HG03575 (cell line): Measurements from ENCODE around the gene NDUFA12.

ENCODE experiments used
- ATAC-seq: cut with Tn5 transposase; IDR thresholded peaks from one replicate; pipeline ENCODE4 v1.9.1; 2021; ENCODE audit not compliant: unreplicated experiment, insufficient number of reproducible peaks, low FRiP score; ENCODE audit errors: extremely low read depth

The NDUFA12 gene

GRCh38 chr12:94951071-94951934, 52.2 kb downstream of the NDUFA12 start:
- no peak for ATAC-seq

GRCh38 chr12:94948232-94948810, 55.2 kb downstream of the NDUFA12 start:
- ATAC-seq, result no peak

DNA sequence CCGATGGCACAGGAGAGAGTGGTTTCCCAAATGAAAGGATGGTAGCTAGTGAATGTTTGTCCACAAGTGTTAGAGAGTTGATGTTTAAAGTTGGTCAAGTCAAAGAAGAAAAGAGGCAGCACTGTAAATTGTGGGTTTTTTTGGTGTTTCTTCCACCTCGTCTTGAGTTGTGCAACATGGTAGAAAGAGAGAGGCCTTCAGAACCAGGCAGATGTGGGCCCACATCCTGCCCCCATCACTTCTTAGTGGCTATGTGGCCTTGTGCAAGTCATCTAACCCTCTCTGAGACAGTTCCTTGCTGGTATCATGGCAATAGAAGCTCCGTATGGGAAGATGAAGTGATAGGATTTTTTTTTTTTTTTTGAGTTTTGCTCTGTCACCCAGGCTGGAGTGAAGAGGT, 60.8 kb downstream of the NDUFA12 start:
- no peak for ATAC-seq

GRCh38 chr12:94941440-94941862, 62.0 kb downstream of the NDUFA12 start:
- ATAC-seq, result no peak

GRCh38 chr12:94940771-94941170, 62.7 kb downstream of the NDUFA12 start:
- ATAC-seq, result no peak

DNA sequence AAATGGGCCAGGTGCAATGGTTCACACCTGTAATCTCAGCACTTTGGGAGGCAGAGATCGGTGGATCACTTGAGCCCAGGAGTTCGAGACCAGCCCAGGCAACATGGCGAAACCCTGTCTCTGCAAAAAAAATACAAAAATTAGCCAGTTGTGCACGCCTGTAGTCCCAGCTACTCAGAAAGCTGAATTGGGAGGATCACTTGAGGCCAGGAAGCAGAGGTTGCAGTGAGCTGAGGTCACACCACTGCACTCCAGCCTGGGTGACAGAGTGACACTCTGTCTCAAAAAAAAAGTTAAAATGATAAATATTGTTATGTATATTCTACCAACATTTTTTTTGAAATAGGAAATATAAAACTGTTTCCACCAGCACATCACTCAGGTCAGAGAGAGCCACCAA, 64.9 kb downstream of the NDUFA12 start:
- no peak for ATAC-seq

GRCh38 chr12:94930772-94931171, 72.7 kb downstream of the NDUFA12 start:
- ATAC-seq, result no peak

DNA sequence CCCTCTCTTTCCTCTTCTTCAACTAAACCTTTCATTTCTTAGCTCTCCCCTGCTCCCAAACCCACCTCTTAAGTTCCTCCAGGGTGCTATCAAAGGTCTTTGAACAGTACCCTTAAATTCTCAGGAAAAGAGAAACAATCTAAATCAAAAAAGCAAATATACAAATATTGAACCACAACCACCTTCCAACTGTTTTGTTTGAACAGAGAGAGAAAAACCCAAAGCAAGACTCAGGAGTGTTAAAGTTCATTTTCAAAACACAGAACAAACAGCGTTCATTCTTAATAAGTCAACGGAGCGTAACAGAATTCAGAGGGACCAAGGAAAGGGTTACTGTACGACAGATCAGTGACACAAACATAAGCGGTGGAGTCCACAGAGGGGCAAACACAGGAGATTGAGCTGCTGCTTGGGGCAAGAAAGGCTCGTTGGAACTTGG, 73.3 kb downstream of the NDUFA12 start:
- ATAC-seq, result no peak

DNA sequence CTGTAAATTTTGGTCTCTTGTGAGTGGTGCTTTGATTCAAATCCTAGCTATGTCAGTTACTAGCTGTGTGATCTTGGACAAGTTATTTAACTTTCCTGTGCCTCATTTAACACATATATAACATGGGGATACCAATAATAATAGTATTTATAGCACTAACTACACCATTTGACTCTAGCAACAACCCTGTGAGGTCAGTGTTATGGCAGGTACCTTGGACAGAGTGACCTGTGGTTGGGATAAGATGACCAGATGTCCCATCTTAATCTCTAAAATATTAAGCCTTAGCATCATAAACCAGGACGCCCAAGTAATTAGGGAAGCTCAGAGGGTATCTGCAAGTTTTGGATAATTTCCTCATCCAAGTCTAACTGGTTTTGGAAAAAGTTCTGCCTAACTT, 73.7 kb downstream of the NDUFA12 start:
- ATAC-seq, result no peak

DNA sequence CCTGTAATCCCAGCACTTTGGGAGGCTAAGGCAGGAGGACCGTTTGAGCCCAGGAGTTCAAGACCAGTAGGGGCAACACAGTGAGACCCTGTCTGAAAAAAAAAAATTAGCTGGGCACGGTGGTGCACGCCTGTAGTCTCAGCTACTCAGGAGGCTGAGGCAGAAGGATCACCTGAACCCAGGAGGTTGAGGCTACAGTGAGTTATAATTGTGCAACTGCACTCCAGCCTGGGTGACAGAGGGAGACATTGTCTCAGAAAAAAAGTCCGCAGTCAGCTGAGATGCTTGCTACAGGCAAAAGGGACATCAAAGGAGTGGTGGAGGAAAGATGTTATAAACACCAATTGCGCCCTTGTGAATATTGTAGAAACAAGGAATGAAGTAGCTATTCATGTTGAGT, 77.8 kb downstream of the NDUFA12 start:
- ATAC-seq, result no peak

DNA sequence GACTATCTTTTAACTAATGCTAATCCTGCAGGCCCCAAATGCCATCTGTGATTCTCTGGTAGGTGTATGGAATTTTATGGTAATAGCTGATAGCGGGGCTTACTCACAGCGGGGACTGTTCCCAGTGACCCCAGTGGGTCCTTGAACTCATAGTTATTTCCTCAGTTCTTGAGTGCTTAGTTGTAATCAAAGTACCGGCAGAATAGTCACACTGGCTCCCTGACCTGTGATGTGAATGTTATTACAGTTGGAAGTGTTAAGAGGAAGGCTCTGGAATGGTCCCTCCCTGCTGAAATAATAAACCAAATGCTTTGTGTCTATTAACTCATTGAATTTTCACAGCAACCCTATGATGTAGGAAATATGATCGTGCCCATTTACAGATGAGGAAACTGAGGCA, 78.3 kb downstream of the NDUFA12 start:
- no peak for ATAC-seq

DNA sequence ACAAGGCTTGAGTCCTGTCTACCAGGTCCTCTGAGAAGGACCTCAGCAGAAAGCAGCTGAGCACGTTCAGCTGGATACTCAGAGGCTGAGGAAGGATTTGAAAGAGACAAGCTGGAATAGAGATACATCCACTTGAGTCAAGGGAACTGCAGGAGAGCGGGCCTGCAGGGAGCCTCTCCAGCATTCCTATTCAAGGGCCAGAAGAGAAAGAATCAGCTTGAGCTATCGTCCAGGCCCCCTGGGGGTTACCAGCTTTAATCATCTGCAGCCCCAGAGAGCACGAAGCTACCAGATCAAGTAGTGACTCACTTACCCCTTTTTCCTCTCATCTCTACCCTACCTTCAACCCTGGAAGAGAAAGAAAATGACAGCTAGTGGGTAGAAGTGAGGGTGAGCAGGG, 80.9 kb downstream of the NDUFA12 start:
- ATAC-seq, result no peak
